GM18519 (cell line): Measurements from ENCODE around the gene ZNF699.
"Not testable (repeated sequence)": the region's sequence is repeated elsewhere in the genome, so short reads cannot be mapped to it uniquely, and the experiment has no call there.

ENCODE experiments used
- ATAC-seq: cut with Tn5 transposase; IDR thresholded peaks from one replicate; pipeline ENCODE4 v1.9.1; 2021; ENCODE audit warnings: mild to moderate bottlenecking, moderate library complexity; ENCODE audit not compliant: unreplicated experiment, low FRiP score

ZNF699 gene

DNA sequence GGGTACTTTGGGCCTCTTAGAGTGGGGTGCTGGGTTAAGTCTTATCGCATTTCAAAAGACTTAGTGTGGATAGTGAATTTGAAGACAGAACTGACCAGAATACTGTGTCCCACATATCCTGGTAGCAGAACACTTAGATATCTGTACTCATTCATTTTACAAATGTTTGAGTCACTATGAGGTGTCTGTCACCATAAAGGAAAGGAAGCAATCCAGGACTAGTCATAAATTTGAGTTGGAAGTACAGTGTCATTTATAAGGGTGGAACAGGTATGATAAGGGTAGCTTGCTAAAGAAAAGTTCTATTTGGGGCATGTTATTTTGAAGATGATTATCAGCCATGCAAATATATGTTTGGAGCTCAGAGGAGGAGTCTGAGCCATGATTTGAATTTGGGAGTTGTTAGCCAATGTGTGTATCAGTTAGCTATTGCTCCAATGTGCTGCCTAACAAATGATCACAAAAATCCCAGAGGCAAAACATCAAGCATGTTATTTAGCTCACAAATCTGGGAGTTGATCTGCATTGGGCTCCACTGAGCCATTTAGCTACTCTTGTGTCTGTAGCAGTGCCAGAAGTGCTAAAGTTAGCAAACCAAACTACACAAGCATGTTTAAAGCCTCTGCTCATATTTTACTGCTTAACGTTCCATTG is 20.3 kb downstream of the ZNF699 start:
- no peak for ATAC-seq

DNA sequence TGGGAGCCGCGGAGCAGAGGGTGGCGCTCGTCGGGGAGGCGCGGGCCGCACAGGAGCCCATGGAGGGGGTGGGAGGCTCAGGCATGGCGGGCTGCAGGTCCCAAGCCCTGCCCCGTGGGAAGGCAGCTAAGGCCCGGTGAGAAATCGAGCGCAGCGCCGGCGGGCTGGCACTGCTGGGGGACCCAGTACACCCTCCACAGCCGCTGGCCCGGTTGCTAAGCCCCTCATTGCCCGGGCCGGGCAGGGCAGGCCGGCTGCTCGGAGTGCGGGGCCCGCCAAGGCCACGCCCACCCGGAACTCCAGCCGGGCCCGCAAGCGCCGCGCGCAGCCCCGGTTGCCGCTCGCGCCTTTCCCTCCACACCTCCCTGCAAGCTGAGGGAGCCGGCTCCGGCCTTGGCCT is 26.2 kb downstream of the ZNF699 start:
- ATAC-seq, result not testable (repeated sequence)

DNA sequence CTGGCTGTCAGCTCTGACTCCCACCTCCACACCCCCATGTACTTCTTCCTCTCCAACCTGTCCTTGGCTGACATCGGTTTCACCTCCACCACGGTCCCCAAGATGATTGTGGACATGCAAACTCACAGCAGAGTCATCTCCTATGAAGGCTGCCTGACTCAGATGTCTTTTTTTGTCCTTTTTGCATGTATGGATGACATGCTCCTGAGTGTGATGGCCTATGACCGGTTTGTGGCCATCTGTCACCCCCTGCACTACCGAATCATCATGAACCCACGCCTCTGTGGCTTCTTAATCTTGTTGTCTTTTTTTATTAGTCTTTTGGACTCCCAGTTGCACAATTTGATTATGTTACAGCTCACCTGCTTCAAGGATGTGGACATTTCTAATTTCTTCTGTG is 58.4 kb downstream of the ZNF699 start:
- no peak for ATAC-seq

DNA sequence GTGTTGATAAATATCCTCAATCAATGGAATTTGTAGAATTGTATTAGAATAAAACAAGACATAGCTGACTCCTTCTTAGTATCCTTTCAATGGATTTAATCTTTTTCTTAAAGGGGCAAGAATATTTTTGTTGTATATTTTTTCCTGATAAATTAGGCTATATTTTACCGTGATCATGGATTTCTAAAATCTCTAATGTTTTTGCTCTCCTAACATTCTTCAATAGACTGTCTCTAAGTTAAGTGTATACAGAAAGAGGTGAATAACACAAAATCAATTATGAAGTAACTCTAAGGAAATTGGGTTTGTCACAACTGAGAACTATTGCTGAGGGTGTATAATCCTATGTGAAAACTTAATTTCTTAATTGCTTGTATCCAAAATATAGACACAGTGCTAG is 59.0 kb downstream of the ZNF699 start, which contains the start of gene OR7E24:
Gene OR7E24, plus strand, starts transcription at position 301 of the 400 bp plus-strand sequence. CDS start 114 bp downstream, outside the sequence.
- ATAC-seq, result no peak
